Mesenchymal stem cell (in vitro differentiated cells and primary cell): ENCODE measurements around the gene SF3A2.

Experiments
- DNase-seq: peaks from one replicate; pipeline ENCODE4 v3.0.0-alpha.2; 2013
- H2AFZ ChIP-seq: one replicate; pipeline ENCODE4 v1.6.1; 2013; ENCODE audit warnings: low read depth, mild to moderate bottlenecking, control low read depth, inconsistent platforms, low read length, moderate library complexity
- H2AK5ac ChIP-seq: 2 replicates; pipeline ENCODE4 v1.6.1; 2013; ENCODE audit warnings: low read length, moderate library complexity, mild to moderate bottlenecking, inconsistent platforms; ENCODE audit not compliant: severe bottlenecking
- H2BK120ac ChIP-seq: one replicate; pipeline ENCODE4 v1.6.1; 2013; ENCODE audit warnings: low read depth, mild to moderate bottlenecking, inconsistent platforms, low read length, moderate library complexity
- H2BK12ac ChIP-seq, 2 experiments: one replicate each; pipeline ENCODE4 v1.6.1; 2013; ENCODE audit warnings: inconsistent platforms in 2 of 2, low read length in 2 of 2, mild to moderate bottlenecking in 2 of 2, moderate library complexity in 2 of 2, control low read depth in 1 of 2
- H2BK15ac ChIP-seq: one replicate; pipeline ENCODE4 v1.6.1; 2013; ENCODE audit warnings: mild to moderate bottlenecking, low read depth, inconsistent platforms; ENCODE audit not compliant: poor library complexity, severe bottlenecking
- H2BK5ac ChIP-seq: 2 replicates; pipeline ENCODE4 v1.6.1; 2013; ENCODE audit warnings: low read depth, mild to moderate bottlenecking, low read length, control low read depth, inconsistent platforms; ENCODE audit not compliant: poor library complexity, severe bottlenecking
- H3K14ac ChIP-seq, 2 experiments: one replicate each; pipeline ENCODE4 v1.6.1; 2013; ENCODE audit warnings: inconsistent platforms in 2 of 2, low read length in 2 of 2, control low read depth in 1 of 2, mild to moderate bottlenecking in 1 of 2, moderate library complexity in 1 of 2
- H3K18ac ChIP-seq, 2 experiments: one replicate each; pipeline ENCODE4 v1.6.1; 2013; ENCODE audit warnings: inconsistent platforms in 2 of 2, low read length in 2 of 2, control low read depth in 1 of 2, low read depth in 1 of 2, mild to moderate bottlenecking in 1 of 2
- H3K23ac ChIP-seq, 2 experiments: one replicate each; pipeline ENCODE4 v1.6.1; 2013; ENCODE audit warnings: inconsistent platforms in 2 of 2, low read length in 2 of 2, mild to moderate bottlenecking in 2 of 2, moderate library complexity in 2 of 2, control low read depth in 1 of 2
- H3K27ac ChIP-seq: 2 replicates; pipeline ENCODE4 v1.5.1; 2013; ENCODE audit warnings: mild to moderate bottlenecking, moderate library complexity, low read length, control low read depth, inconsistent platforms; ENCODE audit not compliant: poor library complexity, severe bottlenecking
- H3K27me3 ChIP-seq, 2 experiments: 2 replicates each; pipeline versions ENCODE4 v1.6.1 to v1.7.0; 2013; ENCODE audit warnings: low read length in 2 of 2, mild to moderate bottlenecking in 2 of 2, moderate library complexity in 2 of 2, control low read depth in 1 of 2, inconsistent platforms in 1 of 2; ENCODE audit not compliant: control insufficient read depth in 1 of 2, insufficient read depth in 1 of 2
- H3K36me3 ChIP-seq, 2 experiments: 2 replicates each; pipeline versions ENCODE4 v1.6.1 to v1.7.0; 2013; ENCODE audit warnings: low read length in 2 of 2, control low read depth in 1 of 2, inconsistent platforms in 1 of 2, low read depth in 1 of 2, mild to moderate bottlenecking in 1 of 2; ENCODE audit not compliant: insufficient read depth in 2 of 2, control insufficient read depth in 1 of 2
- H3K4ac ChIP-seq, 2 experiments: one replicate each; pipeline ENCODE4 v1.6.1; 2013; ENCODE audit warnings: inconsistent platforms in 2 of 2, low read length in 2 of 2, mild to moderate bottlenecking in 2 of 2, moderate library complexity in 2 of 2, control low read depth in 1 of 2, low read depth in 1 of 2
- H3K4me1 ChIP-seq: 2 replicates; pipeline ENCODE4 v1.6.1; 2013; ENCODE audit warnings: low read depth, low read length, control low read depth; ENCODE audit not compliant: control insufficient read depth, insufficient read depth
- H3K4me2 ChIP-seq: 2 replicates; pipeline ENCODE4 v1.6.1; 2013; ENCODE audit warnings: low read length, mild to moderate bottlenecking, inconsistent platforms; ENCODE audit not compliant: poor library complexity, severe bottlenecking
- H3K4me3 ChIP-seq, 2 experiments: 2 replicates each; pipeline versions ENCODE4 v1.5.1 to v1.7.0; 2013; ENCODE audit warnings: low read length in 2 of 2, mild to moderate bottlenecking in 2 of 2, control low read depth in 1 of 2, low read depth in 1 of 2; ENCODE audit not compliant: insufficient read depth in 1 of 2
- H3K79me1 ChIP-seq: replicated peaks from 2 replicates; pipeline ENCODE4 v1.6.1; 2013; ENCODE audit warnings: mild to moderate bottlenecking, control low read depth, low read length, inconsistent platforms; ENCODE audit not compliant: poor library complexity, severe bottlenecking
- H3K9ac ChIP-seq: 2 replicates; pipeline ENCODE4 v1.7.0; 2013; ENCODE audit warnings: mild to moderate bottlenecking, low read length, moderate library complexity
- H3K9me3 ChIP-seq: 2 replicates; pipeline ENCODE4 v1.7.0; 2013; ENCODE audit warnings: mild to moderate bottlenecking, low read length; ENCODE audit not compliant: control insufficient read depth
- H4K8ac ChIP-seq: one replicate; pipeline ENCODE4 v1.6.1; 2013; ENCODE audit warnings: inconsistent platforms, mild to moderate bottlenecking, low read length, moderate library complexity
- H4K91ac ChIP-seq: one replicate; pipeline ENCODE4 v1.6.1; 2013; ENCODE audit warnings: mild to moderate bottlenecking, low read length, inconsistent platforms
- WGBS: methylation state at CpG from one replicate; pipeline ENCODE4 v1.1.7; 2013; ENCODE audit warnings: mixed read lengths; 5-methylcytosine and 5-hydroxymethylcytosine counted together

SF3A2 gene

GRCh38 chr19:2193807-2194206, 42.8 kb upstream of the SF3A2 start:
- no peak overlapping the region for H3K23ac ChIP-seq
- no peak overlapping the region for H2BK120ac ChIP-seq
- H2BK5ac ChIP-seq, result no peak overlapping the region
- H3K4me2 ChIP-seq, result no peak overlapping the region
- H3K79me1 ChIP-seq, result peaks cover 56% of the 10 kb centered on the region
- no peak overlapping the region for H2AK5ac ChIP-seq
- no peak for DNase-seq
- no peaks in the 10 kb centered on the region for H3K27me3 ChIP-seq
- H3K9me3 ChIP-seq, result no peaks in the 10 kb centered on the region
- no peak overlapping the region for H4K8ac ChIP-seq
- H4K91ac ChIP-seq, result no peak overlapping the region
- H3K18ac ChIP-seq, result no peak overlapping the region
- H2BK12ac ChIP-seq, result no peak overlapping the region
- peaks cover 93 to 99% of the 10 kb centered on the region in 2 experiments for H3K36me3 ChIP-seq
- H3K27ac ChIP-seq, result no peak overlapping the region
- H2BK15ac ChIP-seq, result no peak overlapping the region
- peaks cover 20% of the 10 kb centered on the region for H3K4me1 ChIP-seq
- H3K4ac ChIP-seq, result no peak overlapping the region
- H3K9ac ChIP-seq, result no peak overlapping the region
- 98% methylated on average over 17 of the region's 18 CpGs for WGBS
- H2AFZ ChIP-seq, result no peak overlapping the region
- H3K14ac ChIP-seq, result no peak overlapping the region
- no peak overlapping the region for H3K4me3 ChIP-seq

GRCh38 chr19:2194513-2195078, 42.0 kb upstream of the SF3A2 start:
- no peak overlapping the region for H3K4me3 ChIP-seq
- no peak overlapping the region for H3K27ac ChIP-seq
- 98% methylated on average over 25 of the region's 25 CpGs for WGBS

GRCh38 chr19:2195361-2195760, 41.3 kb upstream of the SF3A2 start:
- H2BK15ac ChIP-seq, result no peak overlapping the region

More at GRCh38 chr19:2194513-2195078, 42.0 kb upstream of the SF3A2 start:
- no peak overlapping the region for H4K91ac ChIP-seq
- no peak overlapping the region for H3K9ac ChIP-seq
- H2AFZ ChIP-seq, result no peak overlapping the region
- peaks cover 88 to 98% of the 10 kb centered on the region in 2 experiments for H3K36me3 ChIP-seq
- no peak overlapping the region for H3K4ac ChIP-seq
- no peak overlapping the region for H3K23ac ChIP-seq
- H3K27me3 ChIP-seq, result no peaks in the 10 kb centered on the region
- no peak overlapping the region for H4K8ac ChIP-seq
- H3K4me2 ChIP-seq, result no peak overlapping the region
- no peak overlapping the region for H2BK120ac ChIP-seq
- H3K79me1 ChIP-seq, result peaks cover 50% of the 10 kb centered on the region
- H2BK12ac ChIP-seq, result no peak overlapping the region
- H2AK5ac ChIP-seq, result no peak overlapping the region
- no peak overlapping the region for H3K18ac ChIP-seq
- no peak overlapping the region for H2BK15ac ChIP-seq
- H3K4me1 ChIP-seq, result peaks cover 21% of the 10 kb centered on the region
- H2BK5ac ChIP-seq, result no peak overlapping the region
- H3K9me3 ChIP-seq, result no peaks in the 10 kb centered on the region
- H3K14ac ChIP-seq, result no peak overlapping the region
- no peak for DNase-seq

GRCh38 chr19:2195914-2196313, 40.7 kb upstream of the SF3A2 start:
- Histone ChIP-seq H3K14ac (no peak overlapping the region), H3K4me2 (no peak overlapping the region), H3K27me3 (no peaks in the 10 kb centered on the region), H2BK5ac (no peak overlapping the region), H2BK120ac (no peak overlapping the region), H3K79me1 (peaks cover 42% of the 10 kb centered on the region), H3K9ac (no peak overlapping the region), H3K23ac (no peak overlapping the region), H4K8ac (no peak overlapping the region), H2AK5ac (no peak overlapping the region), H3K27ac (no peak overlapping the region), H3K4me3 (no peak overlapping the region), H3K9me3 (no peaks in the 10 kb centered on the region), H3K36me3 (peaks cover 85 to 98% of the 10 kb centered on the region in 2 experiments), H4K91ac (no peak overlapping the region), H3K18ac (no peak overlapping the region), H2AFZ (no peak overlapping the region), H3K4ac (no peak overlapping the region), H2BK12ac (no peak overlapping the region), H2BK15ac (no peak overlapping the region), H3K4me1 (peaks cover 21% of the 10 kb centered on the region)
- over 99% methylated on average over 19 of the region's 19 CpGs for WGBS
- no peak for DNase-seq

More at GRCh38 chr19:2195361-2195760, 41.3 kb upstream of the SF3A2 start:
- Histone ChIP-seq H3K23ac (no peak overlapping the region), H3K9me3 (no peaks in the 10 kb centered on the region), H3K4me1 (peaks cover 21% of the 10 kb centered on the region), H2BK5ac (no peak overlapping the region), H3K27me3 (no peaks in the 10 kb centered on the region), H3K27ac (no peak overlapping the region), H3K4me2 (no peak overlapping the region), H2AK5ac (no peak overlapping the region), H3K36me3 (peaks cover 86 to 98% of the 10 kb centered on the region in 2 experiments), H2BK12ac (no peak overlapping the region), H4K8ac (no peak overlapping the region), H2AFZ (no peak overlapping the region), H3K4ac (no peak overlapping the region), H3K9ac (no peak overlapping the region), H3K79me1 (peaks cover 47% of the 10 kb centered on the region), H4K91ac (no peak overlapping the region), H3K4me3 (no peak overlapping the region), H3K18ac (no peak overlapping the region), H2BK120ac (no peak overlapping the region), H3K14ac (no peak overlapping the region)
- WGBS, result 97% methylated on average over 13 of the region's 13 CpGs
- DNase-seq, result no peak
